NCI-H2081 treated with DMSO at 0.1 percent for 48 hours (cell line): ENCODE data around the gene RPL27.

Experiments
- DNase-seq: peaks from one replicate; lab custom pipeline; 2025; lab: John Stamatoyannopoulos, UW

RPL27 gene

DNA sequence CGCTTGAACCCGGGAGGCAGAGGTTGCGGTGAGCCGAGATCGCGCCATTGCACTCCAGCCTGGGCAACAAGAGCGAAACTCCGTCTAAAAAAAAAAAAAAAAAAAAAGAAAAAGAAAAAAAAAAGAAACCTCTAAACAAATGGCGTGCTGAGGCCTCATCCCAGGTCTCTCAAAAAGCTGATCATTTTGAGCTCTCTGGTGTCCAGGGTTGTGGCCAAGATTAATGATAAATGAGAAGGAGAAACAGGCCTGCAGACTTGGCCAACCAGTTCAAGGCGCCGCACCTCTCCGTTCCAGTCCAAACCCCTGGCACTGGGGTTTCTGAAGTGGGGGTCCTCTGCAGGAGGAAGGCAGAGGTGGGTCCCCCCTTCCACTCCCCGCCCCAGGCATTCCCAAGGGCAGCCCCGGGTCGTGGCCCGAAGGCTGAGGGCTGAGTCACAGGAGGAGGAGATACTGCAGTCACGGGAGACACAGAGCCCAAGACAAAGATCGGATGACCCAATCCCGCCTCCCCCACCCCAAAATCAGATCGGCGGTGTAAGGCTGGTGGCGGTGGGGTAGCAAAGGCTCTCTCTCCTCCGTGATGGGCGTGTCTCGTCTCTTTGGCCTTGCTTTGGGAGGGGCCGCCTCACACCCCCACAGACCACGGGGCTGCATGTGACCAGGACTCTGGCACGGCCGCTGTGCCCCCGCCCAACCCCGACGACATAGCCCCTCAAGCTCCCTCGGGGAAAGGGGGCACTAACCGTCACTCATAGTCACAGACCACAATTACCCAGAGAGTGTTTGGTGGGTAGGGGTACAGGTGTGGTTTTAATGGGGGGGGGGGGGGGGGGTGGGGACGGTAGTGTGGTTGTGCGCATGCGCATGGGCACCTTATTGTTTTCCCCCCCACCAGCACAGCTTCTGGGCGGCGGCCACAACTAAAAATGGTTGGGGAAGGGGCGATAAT, 22.8 kb downstream of the RPL27 start:
- DNase-seq: no peak

DNA sequence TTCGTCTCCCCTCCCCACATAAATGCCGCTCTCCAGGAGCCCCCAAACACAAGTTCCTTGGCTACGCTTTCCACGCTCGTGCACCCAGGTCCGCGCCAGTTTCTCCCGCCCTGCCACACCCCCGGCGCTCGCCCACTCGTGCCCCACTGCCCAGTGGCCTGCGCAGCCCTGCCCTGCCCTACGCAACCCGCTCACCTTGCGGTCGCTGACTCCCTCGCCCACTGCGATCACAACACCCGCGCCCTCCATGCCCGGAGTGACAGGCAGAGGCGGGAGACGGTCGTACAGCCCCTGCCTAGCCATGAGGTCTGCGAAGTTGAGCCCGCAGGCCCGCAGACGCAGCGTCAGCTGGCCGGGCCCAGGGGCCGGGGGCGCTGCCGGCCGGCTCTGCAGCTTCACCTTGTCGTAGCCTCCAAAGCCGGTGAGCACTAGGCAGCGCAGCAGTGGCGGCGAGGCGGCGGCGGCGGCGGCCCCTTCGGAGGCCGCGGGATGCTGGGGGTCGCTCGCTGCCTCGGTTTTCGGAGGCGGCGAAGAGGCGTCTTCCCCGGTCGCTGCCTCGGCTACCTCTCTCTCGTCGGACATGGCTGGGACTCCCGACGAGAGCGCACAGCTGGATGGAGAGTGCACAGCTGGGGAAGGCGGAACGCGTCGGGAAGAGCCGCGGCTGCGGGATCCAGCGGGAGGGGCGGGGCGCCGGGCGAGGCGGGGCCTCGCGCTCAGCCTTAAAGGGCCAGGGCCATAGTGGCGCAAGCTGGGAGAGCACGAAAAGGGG, 23.7 kb downstream of the RPL27 start, which contains the start of gene VAT1:
VAT1 (minus strand) TSS at position 645 of the 772 bp plus-strand sequence; CDS start at position 582, 63 bp downstream.
- DNase-seq: peak; percentile 58

- peak; percentile 90 for DNase-seq
Observed at GRCh38 chr17:43024407-43025289, 26.4 kb downstream of the RPL27 start, which contains the start of gene RND2. TSS of gene RND2 (plus strand) at chr17:43025231. CDS start at chr17:43025348, 117 bp downstream.

DNA sequence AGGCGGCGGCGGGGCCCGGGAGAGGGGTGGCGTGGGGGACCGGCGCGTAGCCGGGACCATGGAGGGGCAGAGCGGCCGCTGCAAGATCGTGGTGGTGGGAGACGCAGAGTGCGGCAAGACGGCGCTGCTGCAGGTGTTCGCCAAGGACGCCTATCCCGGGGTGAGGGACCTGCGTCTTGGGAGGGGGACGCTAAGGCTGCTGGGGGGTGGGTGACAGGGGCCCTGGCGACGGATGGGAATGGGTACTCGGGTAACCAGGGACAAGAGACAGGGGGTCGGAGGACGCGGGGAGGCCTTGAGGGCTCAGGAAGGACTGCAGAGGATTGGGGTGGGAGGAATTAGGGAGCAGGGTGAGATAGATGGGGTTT, 27.1 kb downstream of the RPL27 start:
- DNase-seq: no peak

DNA sequence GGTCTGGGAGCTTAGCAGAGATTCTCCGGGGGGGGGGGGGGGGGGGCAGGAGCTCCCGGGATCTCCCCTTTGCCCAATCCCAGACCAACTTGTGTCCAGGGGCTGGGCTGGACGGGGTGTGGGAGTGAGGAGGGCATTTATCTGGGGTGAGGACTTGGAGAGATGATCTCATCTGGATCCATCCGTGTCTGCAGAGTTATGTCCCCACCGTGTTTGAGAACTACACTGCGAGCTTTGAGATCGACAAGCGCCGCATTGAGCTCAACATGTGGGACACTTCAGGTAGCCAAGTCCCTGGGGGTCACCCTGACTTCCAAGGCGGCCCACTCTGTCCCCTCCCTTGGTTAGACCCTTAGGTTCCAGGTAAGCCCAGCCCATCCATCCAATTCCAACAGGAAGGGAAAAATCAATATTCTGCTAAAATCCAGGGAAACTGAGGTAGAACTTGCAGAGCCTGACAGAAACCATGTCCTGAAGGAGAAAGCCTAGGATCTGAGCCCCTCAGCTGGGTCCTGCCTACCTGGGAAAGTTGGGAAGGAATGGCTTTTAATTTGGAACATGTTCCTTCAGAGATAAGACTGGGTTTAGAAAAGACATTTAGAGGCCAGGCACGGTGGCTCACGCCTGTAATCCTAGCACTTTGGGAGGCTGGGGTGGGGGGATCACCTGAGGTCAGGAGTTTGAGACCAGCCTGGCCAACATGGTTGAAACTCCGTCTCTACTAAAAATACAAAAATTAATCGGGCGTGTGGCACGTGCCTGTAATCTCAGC, 27.7 kb downstream of the RPL27 start:
- DNase-seq: no peak

DNA sequence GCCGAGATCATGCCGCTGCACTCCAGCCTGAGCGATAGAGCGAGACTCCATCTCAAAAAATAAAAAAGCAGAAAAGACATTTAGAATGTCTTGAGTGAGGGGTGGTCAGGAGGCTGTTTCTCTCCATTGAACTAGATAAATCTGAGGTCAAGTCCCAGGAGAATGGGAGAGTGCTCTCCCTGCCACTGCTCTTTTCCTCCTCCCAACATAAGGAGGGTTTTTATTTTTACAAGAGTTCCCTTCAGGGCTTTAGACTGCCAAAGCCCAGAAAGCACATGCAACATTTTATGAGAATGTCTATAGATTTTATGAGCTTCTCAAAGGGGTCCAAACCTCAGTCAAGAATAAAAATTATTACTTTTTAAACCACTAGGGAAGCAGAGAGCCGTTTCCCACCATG, 28.4 kb downstream of the RPL27 start:
- DNase-seq: no peak

- no peak for DNase-seq
Observed at GRCh38 chr17:43027091-43028032, 29.1 kb downstream of the RPL27 start.

DNA sequence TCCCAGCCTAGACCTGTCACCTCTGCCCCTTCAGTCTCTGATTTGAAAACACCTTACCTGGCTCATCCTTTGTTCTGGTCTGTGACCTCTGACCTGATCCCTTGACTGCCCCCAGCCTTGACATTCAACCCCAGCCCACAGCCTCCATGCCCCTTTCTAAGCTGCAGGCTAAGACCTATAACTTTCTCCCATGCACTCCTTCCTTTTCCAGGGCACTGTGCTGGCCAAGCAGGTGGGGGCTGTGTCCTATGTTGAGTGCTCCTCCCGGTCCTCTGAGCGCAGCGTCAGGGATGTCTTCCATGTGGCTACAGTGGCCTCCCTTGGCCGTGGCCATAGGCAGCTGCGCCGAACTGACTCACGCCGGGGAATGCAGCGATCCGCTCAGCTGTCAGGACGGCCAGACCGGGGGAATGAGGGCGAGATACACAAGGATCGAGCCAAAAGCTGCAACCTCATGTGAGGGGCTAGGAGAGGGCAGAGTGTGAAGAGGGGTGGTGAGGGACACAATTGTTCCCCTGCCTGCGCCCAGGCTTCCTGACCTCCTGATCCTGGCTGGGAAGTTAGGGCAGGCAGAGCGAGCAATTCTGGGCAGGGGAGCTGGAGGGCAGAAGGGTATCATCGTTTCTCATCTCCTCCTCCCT, 30.1 kb downstream of the RPL27 start:
- no peak for DNase-seq

DNA sequence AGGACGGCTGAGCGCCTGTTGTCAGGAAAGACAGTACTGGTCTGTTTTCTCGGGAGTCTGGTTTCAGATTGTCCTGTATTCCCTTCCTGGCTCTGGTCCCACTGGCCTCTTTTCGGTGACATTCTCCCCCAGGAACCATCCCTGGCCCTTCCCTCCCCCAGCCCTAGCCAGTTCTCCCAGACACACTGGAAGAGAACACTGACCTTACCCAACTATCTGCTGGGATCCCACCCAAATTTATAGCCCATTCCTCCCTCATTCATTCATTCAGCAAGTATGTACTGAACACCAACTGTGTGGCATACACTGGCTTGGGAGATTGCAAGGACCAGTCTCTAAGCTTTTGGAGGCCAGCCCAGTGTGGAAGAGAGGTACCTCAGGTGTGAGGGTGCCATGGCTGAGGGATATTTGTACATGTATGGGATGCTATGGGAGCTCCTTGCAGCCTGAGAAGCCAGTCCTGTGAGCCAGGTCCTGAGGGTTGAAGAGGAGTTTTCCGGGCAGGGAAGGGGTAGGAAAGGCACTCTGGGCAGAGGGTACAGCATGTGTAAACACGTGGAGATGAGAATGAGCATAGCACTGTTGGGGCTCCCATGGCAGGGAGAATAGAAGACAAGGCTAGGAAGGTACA, 32.0 kb downstream of the RPL27 start:
- DNase-seq: no peak

DNA sequence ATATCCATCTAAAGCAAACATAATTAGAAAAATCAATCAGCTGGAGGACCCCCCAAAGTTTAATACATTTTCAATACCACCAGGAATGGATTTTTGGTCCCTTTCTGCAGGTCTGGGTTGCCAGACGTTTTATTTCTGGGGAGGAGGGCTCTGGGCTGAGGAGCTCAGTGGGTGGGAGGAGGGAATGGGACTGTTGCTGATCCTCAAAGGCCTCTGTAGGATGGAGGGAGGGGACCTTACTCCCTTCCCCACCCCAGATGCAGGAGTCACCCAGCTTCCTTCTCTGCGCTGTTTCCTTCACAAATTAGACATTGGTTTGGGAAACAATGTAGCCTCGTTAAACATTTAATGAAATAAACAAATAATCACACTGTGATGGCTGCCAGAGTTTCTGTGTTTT, 33.4 kb downstream of the RPL27 start:
- DNase-seq: no peak

DNA sequence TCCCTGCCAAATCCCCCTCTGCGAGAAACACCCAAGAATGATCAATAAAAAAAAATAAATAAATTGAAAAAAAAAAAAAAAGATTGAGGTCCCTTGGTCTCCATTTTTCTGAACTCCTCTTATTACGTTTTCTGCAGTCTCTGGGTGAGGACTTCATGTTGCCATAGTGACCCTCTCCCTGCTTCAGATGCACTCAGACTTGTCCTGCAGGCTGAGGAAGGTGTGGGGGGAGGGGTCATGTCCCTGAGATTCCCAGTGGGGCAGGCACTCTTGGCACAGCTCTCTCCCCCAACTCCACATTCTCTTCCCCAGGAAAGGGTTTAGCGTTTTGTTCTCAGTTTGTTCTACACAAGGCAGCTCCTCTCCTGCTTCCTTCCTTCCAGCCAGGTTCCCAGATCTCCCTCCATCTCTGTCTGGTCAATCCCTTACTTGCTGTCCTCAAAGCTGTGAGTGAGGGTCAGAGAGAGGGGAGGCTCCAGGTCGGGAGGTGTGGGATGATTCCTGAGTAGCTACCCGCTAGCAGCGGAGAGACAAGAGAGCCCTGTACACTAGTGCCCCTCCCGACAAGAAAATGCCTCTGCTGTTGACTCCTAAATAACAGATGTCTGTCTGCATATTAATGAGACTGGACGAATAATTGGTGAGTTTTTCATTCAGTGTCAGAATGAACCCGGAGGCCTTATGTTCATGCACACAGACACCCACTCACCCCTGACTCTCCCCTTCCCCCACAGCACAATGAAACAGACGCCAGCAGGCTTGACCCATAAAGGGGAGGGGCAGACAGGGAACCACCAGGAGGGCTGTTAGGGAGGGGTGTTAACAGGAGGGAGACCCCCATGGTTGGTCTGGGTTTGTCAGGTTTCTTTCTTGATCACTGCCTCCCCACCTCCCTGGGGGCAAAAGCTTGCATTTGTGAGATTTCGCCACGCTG, 36.0 kb downstream of the RPL27 start:
- DNase-seq: no peak

DNA sequence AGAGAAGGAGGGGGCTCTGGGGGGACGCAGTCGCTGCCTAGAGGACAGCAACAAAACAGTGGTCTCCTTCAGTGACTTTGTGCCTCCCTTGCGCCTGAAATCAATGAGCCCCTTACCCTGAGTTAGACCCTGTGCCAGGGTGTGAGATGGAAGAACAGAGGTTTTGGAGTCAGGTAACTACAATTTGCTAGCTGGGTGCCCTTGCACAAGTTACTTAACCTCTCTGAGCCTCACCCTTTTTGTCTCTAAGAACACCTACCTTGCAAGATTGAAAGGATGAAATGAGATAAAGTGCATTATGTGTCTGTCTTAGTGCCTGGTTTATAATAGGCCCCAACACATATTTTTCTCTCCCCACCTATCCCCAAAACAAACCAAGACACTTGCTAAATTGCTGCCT, 36.7 kb downstream of the RPL27 start:
- DNase-seq: no peak

- no peak for DNase-seq
Observed at GRCh38 chr17:43039646-43040045, 41.4 kb downstream of the RPL27 start.

DNA sequence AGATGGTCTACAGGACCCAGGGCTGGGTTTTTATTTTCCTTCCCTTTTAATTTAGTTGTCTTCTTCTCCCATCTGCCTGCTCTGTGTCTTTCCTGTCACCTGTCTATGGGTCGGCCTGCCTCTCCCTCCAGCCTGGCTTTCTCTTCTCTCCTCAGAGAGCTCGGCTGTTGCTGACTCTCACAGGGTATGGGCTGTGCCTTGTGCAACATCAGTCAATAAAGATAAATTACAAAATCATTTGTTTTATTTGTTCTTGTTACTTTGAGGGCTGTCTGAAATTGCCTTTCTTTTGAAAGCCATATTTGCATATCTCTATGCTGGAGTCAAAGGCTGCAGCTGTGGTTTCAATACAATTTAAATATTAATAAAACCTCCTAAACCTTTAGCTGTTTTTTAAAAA, 42.4 kb downstream of the RPL27 start:
- no peak for DNase-seq

GRCh38 chr17:43042025-43042628, 43.9 kb downstream of the RPL27 start:
- no peak for DNase-seq

GRCh38 chr17:43043307-43043706, 45.1 kb downstream of the RPL27 start:
- DNase-seq: no peak

DNA sequence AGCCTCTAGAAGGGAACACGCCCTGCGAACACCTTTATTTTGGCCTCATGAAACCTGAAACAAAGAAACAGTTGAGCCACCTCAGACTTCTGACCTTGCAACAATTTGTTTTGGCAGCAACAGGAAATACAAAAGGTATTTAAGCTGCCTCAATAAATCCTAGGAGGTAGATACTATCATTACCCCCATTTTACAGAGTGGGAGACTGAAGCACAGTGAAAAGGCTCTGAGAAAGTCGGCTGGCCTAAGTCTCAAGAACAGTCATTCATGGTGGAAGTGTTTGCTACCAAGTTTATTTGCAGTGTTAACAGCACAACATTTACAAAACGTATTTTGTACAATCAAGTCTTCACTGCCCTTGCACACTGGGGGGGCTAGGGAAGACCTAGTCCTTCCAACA, 45.8 kb downstream of the RPL27 start:
- DNase-seq: no peak
